ENCODE data around the gene DNAH6. TPM values are rescaled to one million over a fixed set of nuclear protein-coding genes. Genes with fewer than 3 reads are reported as not detected.

DNAH6 gene
- total RNA-seq, 1 donor from 2014 or later = not detected

- TF ChIP-seq, protein P1, sequence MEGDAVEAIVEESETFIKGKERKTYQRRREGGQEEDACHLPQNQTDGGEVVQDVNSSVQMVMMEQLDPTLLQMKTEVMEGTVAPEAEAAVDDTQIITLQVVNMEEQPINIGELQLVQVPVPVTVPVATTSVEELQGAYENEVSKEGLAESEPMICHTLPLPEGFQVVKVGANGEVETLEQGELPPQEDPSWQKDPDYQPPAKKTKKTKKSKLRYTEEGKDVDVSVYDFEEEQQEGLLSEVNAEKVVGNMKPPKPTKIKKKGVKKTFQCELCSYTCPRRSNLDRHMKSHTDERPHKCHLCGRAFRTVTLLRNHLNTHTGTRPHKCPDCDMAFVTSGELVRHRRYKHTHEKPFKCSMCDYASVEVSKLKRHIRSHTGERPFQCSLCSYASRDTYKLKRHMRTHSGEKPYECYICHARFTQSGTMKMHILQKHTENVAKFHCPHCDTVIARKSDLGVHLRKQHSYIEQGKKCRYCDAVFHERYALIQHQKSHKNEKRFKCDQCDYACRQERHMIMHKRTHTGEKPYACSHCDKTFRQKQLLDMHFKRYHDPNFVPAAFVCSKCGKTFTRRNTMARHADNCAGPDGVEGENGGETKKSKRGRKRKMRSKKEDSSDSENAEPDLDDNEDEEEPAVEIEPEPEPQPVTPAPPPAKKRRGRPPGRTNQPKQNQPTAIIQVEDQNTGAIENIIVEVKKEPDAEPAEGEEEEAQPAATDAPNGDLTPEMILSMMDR (IDR thresholded peaks at IDR 0.05) = no peak
- Histone ChIP-seq H3K4me1 (no peaks in the 10 kb centered on the region), H3K27me3 (no peaks in the 10 kb centered on the region), H3K4me3 (no peak overlapping the region), H3K27ac (no peak overlapping the region), H3K9me3 (no peaks in the 10 kb centered on the region), H3K36me3 (no peaks in the 10 kb centered on the region)
- intact Hi-C loops (cut with DNase I) = no loop called here
- DNase-seq (ENCODE audit: low spot score in 2 of 2) = no peak
Measured at GRCh38 chr2:84653302-84653701, 137.0 kb downstream of the DNAH6 start.

- no peak for DNase-seq (ENCODE audit: low spot score in 2 of 2)
- no peak overlapping the region for H3K4me3 ChIP-seq
- H3K27me3 ChIP-seq = no peaks in the 10 kb centered on the region
- H3K4me1 ChIP-seq = no peaks in the 10 kb centered on the region
- no peaks in the 10 kb centered on the region for H3K9me3 ChIP-seq
- no peaks in the 10 kb centered on the region for H3K36me3 ChIP-seq
- TF ChIP-seq, protein P1 (IDR thresholded peaks at IDR 0.05) = no peak
- intact Hi-C loops (cut with DNase I) = no loop called here
- H3K27ac ChIP-seq = no peak overlapping the region
Measured at GRCh38 chr2:84654414-84654813, 138.1 kb downstream of the DNAH6 start.

DNA sequence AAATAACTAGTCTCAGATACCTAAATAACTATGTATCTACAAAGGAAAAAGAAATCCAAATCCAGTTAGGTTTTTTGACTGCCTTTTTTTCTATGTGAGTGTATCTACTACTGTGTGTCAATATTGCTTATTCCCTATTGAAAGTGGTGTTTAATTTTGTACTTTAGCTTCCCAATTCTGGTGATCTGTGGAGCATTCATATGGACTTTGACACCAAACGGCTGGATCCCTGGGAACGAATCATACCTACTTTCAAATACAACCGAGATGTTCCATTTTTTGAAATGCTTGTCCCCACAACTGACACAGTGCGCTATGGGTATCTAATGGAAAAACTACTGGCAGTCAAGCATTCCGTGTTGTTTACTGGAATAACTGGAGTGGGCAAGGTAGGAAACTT, 152.8 kb downstream of the DNAH6 start:
- DNase-seq (ENCODE audit: low spot score in 2 of 2) = no peak
- Histone ChIP-seq H3K4me1 (no peaks in the 10 kb centered on the region), H3K36me3 (no peaks in the 10 kb centered on the region), H3K4me3 (no peak overlapping the region), H3K27me3 (no peaks in the 10 kb centered on the region), H3K27ac (no peak overlapping the region), H3K9me3 (no peaks in the 10 kb centered on the region)
- intact Hi-C loops (cut with DNase I) = no loop called here
- TF ChIP-seq, protein P1 (IDR thresholded peaks at IDR 0.05) = no peak

DNA sequence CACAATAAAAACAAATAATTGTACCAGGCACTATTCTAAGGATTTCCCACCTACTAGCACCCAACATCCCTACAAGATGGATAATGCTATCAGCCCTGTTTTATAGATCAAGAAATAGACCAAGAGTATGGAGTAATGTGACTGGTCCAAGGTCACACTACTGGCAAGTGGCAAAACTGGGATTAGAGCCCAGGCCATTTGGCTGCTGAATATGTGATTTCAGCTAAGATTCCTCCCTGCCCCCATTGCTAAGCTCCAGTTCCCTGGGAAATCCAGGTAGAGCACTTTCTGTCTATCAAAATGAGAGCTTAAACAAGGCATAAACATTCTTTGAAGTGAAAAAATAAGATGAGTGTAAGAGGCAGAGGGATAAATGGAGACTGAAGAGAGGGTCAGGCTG, 157.8 kb downstream of the DNAH6 start:
- H3K27me3 ChIP-seq = no peaks in the 10 kb centered on the region
- intact Hi-C loops (cut with DNase I) = no loop called here
- TF ChIP-seq, protein P1 (IDR thresholded peaks at IDR 0.05) = no peak
- DNase-seq (ENCODE audit: low spot score in 2 of 2) = no peak
- no peaks in the 10 kb centered on the region for H3K9me3 ChIP-seq
- H3K27ac ChIP-seq = no peak overlapping the region
- H3K36me3 ChIP-seq = no peaks in the 10 kb centered on the region
- H3K4me1 ChIP-seq = no peaks in the 10 kb centered on the region
- no peak overlapping the region for H3K4me3 ChIP-seq

DNA sequence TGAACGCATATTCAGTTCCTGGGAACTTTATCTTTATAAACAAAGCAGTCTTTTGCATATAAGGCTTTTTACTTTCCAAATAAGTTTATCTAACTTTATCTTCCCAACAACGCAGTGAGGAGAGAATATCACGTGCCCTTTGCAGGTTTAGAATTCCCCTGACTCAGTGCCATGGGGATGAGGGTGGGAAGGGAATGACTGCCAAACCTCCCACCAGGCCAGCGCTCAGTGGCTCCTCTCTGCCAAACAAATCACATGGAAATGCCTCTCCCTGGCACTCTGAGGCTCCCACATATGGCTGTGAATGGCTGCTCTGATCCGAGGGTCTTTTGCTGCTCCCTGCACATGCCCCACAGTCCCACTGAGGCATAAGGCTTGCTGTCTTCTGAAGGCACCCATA, 158.3 kb downstream of the DNAH6 start:
- intact Hi-C loops (cut with DNase I) = no loop called here
- TF ChIP-seq, protein P1 (IDR thresholded peaks at IDR 0.05) = no peak
- no peaks in the 10 kb centered on the region for H3K27me3 ChIP-seq
- H3K27ac ChIP-seq = no peak overlapping the region
- no peak for DNase-seq (ENCODE audit: low spot score in 2 of 2)
- no peaks in the 10 kb centered on the region for H3K4me1 ChIP-seq
- no peaks in the 10 kb centered on the region for H3K36me3 ChIP-seq
- no peak overlapping the region for H3K4me3 ChIP-seq
- no peaks in the 10 kb centered on the region for H3K9me3 ChIP-seq

DNA sequence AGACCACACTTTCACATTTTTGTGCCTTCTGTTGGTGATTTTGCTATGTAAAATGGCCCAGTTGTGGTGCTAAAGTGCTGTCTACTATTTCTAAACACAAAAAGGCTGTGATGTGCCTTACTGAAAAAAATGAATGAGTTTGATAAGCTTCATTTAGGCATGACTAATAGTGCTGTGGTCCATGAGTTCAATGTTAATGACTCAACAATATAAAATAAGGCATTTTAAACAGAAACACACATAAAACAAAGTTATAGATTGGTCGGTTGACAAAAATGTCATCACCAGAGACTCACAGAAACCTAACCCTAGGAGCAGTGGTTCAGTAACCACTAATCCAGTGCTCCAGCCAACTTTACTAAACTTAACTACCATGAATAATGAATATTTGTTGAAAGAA, 160.0 kb downstream of the DNAH6 start:
- TF ChIP-seq, protein P1 (IDR thresholded peaks at IDR 0.05) = no peak
- H3K4me1 ChIP-seq = no peaks in the 10 kb centered on the region
- H3K9me3 ChIP-seq = no peaks in the 10 kb centered on the region
- no peak overlapping the region for H3K27ac ChIP-seq
- no peaks in the 10 kb centered on the region for H3K27me3 ChIP-seq
- intact Hi-C loops (cut with DNase I) = no loop called here
- no peaks in the 10 kb centered on the region for H3K36me3 ChIP-seq
- DNase-seq (ENCODE audit: low spot score in 2 of 2) = no peak
- no peak overlapping the region for H3K4me3 ChIP-seq

Measured in ascending aorta (tissue), 2 donors.